Panc1 (cell line): Measurements from ENCODE around the gene PTPRJ. TPM values are rescaled to one million over a fixed set of nuclear protein-coding genes. Genes with fewer than 3 reads are reported as not detected.

Experiments used
- ATAC-seq: fragments of 200-7000 bp; cut with Tn5 transposase; 2 replicates; pipeline ENCODE4 v1.9.1; 2020; ENCODE audit warnings: mild to moderate bottlenecking, moderate library complexity
- BruUV-seq: library from RNA; stranded (reverse); fragments of 400-500 nt; replicated peaks from 2 replicates; lab custom pipeline; 2021; lab: Mats Ljungman, UMichigan
- CTCF ChIA-PET: fragments of 300-600 bp; sonication (Branson Sonifier 250); formaldehyde crosslinking; loops from one replicate; lab custom pipeline; 2022; ENCODE audit warnings: antibody characterized with exemption; lab: Charles Lee
- POLR2A ChIA-PET: fragments of 300-600 bp; sonication (Branson Sonifier 250); formaldehyde crosslinking; loops from one replicate; lab custom pipeline; 2022; ENCODE audit warnings: antibody characterized with exemption; lab: Charles Lee
- DNase-seq: peaks from one replicate; pipeline ENCODE4 v3.0.0-alpha.2; 2010; ENCODE audit warnings: low read depth, low spot score
- H3K27ac ChIP-seq: 2 replicates; pipeline ENCODE4 v1.5.1; 2011; ENCODE audit warnings: mild to moderate bottlenecking, low read length, inconsistent platforms
- H3K27me3 ChIP-seq: fragments of 200-500 bp; sonication (Bioruptor generic); 2 replicates; pipeline ENCODE4 v1.6.0; 2014; ENCODE audit warnings: low read length, inconsistent platforms; ENCODE audit not compliant: control insufficient read depth, insufficient read depth
- H3K36me3 ChIP-seq: fragments of 200-500 bp; sonication (Bioruptor generic); 2 replicates; pipeline ENCODE4 v1.5.1; 2014; ENCODE audit warnings: inconsistent platforms, mild to moderate bottlenecking, low read length, moderate library complexity; ENCODE audit not compliant: control insufficient read depth, insufficient read depth
- H3K4me1 ChIP-seq: 2 replicates; pipeline ENCODE4 v1.5.1; 2011; ENCODE audit warnings: inconsistent platforms, mild to moderate bottlenecking, low read length, moderate library complexity; ENCODE audit not compliant: control insufficient read depth, insufficient read depth
- H3K4me3 ChIP-seq, 2 experiments: 2 replicates each; pipeline ENCODE4 v1.5.1; 2011 to 2012; ENCODE audit warnings: low read depth in 2 of 2, low read length in 2 of 2, mild to moderate bottlenecking in 2 of 2, inconsistent platforms in 1 of 2, moderate library complexity in 1 of 2
- H3K9me3 ChIP-seq: fragments of 200-500 bp; sonication (Bioruptor generic); 2 replicates; pipeline ENCODE4 v1.5.1; 2014; ENCODE audit warnings: low read depth, mild to moderate bottlenecking, inconsistent platforms, low read length, moderate library complexity; ENCODE audit not compliant: control insufficient read depth, insufficient read depth
- POLR2AphosphoS5 ChIP-seq: IDR thresholded peaks from 2 replicates; pipeline ENCODE4 v1.6.1; 2012; ENCODE audit warnings: mild to moderate bottlenecking, low read depth, low read length, moderate library complexity
- REST ChIP-seq, 2 experiments: IDR thresholded peaks; 2 replicates each; pipeline ENCODE4 v1.6.1; 2011 to 2012; ENCODE audit warnings: low read depth in 2 of 2, control low read depth in 1 of 2, low read length in 1 of 2, mild to moderate bottlenecking in 1 of 2, moderate library complexity in 1 of 2; ENCODE audit not compliant: insufficient read depth in 1 of 2
- SIN3A ChIP-seq: IDR thresholded peaks from 2 replicates; pipeline ENCODE4 v1.6.1; 2012; ENCODE audit warnings: low read depth, mild to moderate bottlenecking, low read length, moderate library complexity, borderline replicate concordance; ENCODE audit not compliant: insufficient read depth
- TCF7L2 ChIP-seq: IDR thresholded peaks from 2 replicates; pipeline ENCODE4 v1.6.1; 2011; ENCODE audit warnings: mild to moderate bottlenecking, low read depth, low read length, inconsistent platforms
- in situ Hi-C: cut with HindIII; loops from 2 replicates; pipeline ENCODE4 v1.10.0; 2016; ENCODE audit warnings: low sequenced_read_pairs, low pct_unique_long_range_greater_than_20kb
- intact Hi-C: fragments of 100-400 bp; cut with micrococcal nuclease; formaldehyde crosslinking; loops from one replicate; pipeline ENCODE4 v1.10.0; 2022; ENCODE audit not compliant: unreplicated experiment
- total RNA-seq: library from RNA; stranded (reverse); gene quantifications from one replicate; pipeline ENCODE4 v1.2.1, GENCODE V29; 2021; ENCODE audit not compliant: unreplicated experiment
- TF ChIP-seq, protein P1 (sequence below): fragments of 450-650 bp; IDR thresholded peaks from 2 replicates; pipeline ENCODE4 v1.5.1; 2017; ENCODE audit warnings: mild to moderate bottlenecking

PTPRJ gene
- total RNA-seq, 1 experiment from 2014 or later: 73.6 TPM

DNA sequence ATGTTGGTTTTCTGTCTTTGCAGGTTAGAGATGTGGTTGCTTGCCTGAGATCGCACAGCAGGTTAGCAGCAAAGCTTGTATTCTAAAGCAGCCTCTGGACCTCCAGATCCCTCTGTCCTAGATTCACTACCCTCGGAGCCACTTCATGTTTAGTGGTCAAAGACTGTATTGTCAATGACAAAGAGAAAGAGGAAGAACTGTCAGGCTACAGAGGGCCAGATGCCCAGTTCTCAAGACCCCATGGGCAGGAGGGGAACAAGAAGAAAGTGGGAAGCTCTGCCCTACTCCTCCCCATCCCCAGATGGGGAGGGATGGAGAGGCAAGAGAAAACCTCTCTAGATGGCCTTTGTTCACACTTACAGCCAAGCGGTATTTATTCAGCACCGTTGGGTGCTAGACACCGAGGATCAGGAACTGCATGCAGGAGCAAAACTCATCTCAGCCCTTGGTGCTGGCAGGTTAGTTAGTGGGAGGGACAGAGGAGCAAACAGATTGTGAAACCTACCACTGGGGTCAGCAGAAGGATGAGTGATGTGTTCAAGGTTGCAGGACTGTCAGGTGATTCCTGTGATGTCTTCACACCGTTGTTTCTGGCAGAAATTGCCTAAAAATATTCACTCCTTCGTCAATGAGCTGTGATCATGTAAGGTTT is 38.3 kb upstream of the PTPRJ start:
- no peak overlapping the region for H3K4me3 ChIP-seq
- ATAC-seq: peak; percentile 18; the same call in 1 of the 2 replicates
- no peaks in the 10 kb centered on the region for H3K27me3 ChIP-seq
- intact Hi-C loops: no loop called here
- no peaks in the 10 kb centered on the region for H3K9me3 ChIP-seq
- BruUV-seq: no TSS peak
- H3K4me1 ChIP-seq: peaks cover 57% of the 10 kb centered on the region
- ChIA-PET POLR2A (no interaction called here), CTCF (interaction anchor here (0.7 kb wide), 1 partner anchor 172 kb away, joined by 3 read pairs; no protein-coding TSS in a partner anchor)
- in situ Hi-C loops: no loop called here
- TF ChIP-seq, protein P1, sequence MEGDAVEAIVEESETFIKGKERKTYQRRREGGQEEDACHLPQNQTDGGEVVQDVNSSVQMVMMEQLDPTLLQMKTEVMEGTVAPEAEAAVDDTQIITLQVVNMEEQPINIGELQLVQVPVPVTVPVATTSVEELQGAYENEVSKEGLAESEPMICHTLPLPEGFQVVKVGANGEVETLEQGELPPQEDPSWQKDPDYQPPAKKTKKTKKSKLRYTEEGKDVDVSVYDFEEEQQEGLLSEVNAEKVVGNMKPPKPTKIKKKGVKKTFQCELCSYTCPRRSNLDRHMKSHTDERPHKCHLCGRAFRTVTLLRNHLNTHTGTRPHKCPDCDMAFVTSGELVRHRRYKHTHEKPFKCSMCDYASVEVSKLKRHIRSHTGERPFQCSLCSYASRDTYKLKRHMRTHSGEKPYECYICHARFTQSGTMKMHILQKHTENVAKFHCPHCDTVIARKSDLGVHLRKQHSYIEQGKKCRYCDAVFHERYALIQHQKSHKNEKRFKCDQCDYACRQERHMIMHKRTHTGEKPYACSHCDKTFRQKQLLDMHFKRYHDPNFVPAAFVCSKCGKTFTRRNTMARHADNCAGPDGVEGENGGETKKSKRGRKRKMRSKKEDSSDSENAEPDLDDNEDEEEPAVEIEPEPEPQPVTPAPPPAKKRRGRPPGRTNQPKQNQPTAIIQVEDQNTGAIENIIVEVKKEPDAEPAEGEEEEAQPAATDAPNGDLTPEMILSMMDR: no peak
- TF ChIP-seq POLR2AphosphoS5 (no peak), SIN3A (no peak), REST (IDR thresholded peaks at IDR 0.05; ENCODE audit: insufficient read depth in 1 of 2, low read depth in 2 of 2, low read length in 1 of 2) (no peak), TCF7L2 (no peak)
- peak overlapping the region; percentile 76 for H3K27ac ChIP-seq
- H3K36me3 ChIP-seq: no peaks in the 10 kb centered on the region
- DNase-seq: no peak

DNA sequence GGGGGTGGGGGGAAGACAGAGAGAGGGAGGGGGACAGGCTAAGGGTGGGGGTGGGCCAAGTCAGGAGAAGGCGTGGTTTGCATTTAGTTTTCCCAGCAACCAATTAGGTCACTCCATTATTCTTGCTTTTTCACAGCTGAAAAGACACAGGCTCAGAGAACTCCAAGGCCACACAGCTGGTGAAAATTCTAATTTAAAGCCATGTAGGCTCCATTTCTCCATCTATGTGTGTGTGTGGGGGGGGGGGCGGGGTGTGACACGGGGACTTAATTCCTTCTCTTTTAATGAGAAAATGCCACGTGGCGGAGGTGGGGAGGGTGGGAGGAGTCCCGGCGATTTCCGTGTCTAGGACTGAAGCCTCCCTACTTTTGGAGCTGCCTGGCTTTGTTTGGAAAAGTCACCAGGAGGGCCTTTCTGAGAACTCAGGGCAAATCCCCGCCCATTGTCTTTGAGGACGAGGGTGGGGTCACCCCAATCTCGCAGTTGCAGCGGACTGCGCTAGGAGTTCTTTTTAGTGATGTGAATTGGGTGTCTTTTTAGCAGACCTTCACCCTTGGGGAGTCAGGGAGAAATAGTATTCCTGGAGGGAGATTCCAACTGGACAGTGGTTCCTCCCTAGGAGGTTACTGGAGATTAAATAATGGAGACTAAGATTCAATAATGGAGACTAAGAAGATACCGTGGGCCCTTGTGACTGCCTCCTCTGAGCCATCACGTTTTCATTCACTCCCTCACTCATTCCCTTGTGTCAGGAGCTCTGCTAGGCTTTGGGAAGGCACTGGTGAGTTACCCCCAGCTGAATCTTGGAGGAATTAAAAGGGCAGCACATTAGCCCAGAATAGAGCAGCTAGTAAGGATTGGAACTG is 36.4 kb upstream of the PTPRJ start:
- peak; percentile 14 for ATAC-seq
- intact Hi-C loops (no loop called here), in situ Hi-C loops (no loop called here)
- Histone ChIP-seq H3K27me3 (no peaks in the 10 kb centered on the region), H3K27ac (peak overlapping the region; percentile 75), H3K4me3 (peak overlapping the region in 1 of 2 experiments; percentile 23; a peak in 2 of 4 replicates), H3K9me3 (no peaks in the 10 kb centered on the region), H3K36me3 (no peaks in the 10 kb centered on the region), H3K4me1 (peaks cover 60% of the 10 kb centered on the region)
- no peak for TF ChIP-seq REST (IDR thresholded peaks at IDR 0.05; ENCODE audit: insufficient read depth in 1 of 2, low read depth in 2 of 2, low read length in 1 of 2)
- TF ChIP-seq TCF7L2: no peak
- TF ChIP-seq, protein P1: no peak
- TF ChIP-seq POLR2AphosphoS5: no peak
- TF ChIP-seq SIN3A: no peak
- ChIA-PET CTCF (no interaction called here), POLR2A (no interaction called here)
- DNase-seq: no peak
- BruUV-seq: no TSS peak
